ENCODE data around the gene IFNA5.

- TF ChIP-seq POLR2A (IDR thresholded peaks at IDR 0.05; ENCODE audit: low read depth, low read length) (no peak), TAF1 (IDR thresholded peaks at IDR 0.05; ENCODE audit: borderline replicate concordance, low read depth, low read length) (no peak), POLR2AphosphoS5 (IDR thresholded peaks at IDR 0.05; ENCODE audit: low read depth, low read length) (no peak)
Observed at GRCh38 chr9:21311889-21312288, 6.8 kb upstream of the IFNA5 start.

Data from GM12892 (cell line).